Measurements from ENCODE around the gene LAMA4. TPM values are rescaled to one million over a fixed set of nuclear protein-coding genes. Genes with fewer than 3 reads are reported as not detected.

The LAMA4 gene, protein sequence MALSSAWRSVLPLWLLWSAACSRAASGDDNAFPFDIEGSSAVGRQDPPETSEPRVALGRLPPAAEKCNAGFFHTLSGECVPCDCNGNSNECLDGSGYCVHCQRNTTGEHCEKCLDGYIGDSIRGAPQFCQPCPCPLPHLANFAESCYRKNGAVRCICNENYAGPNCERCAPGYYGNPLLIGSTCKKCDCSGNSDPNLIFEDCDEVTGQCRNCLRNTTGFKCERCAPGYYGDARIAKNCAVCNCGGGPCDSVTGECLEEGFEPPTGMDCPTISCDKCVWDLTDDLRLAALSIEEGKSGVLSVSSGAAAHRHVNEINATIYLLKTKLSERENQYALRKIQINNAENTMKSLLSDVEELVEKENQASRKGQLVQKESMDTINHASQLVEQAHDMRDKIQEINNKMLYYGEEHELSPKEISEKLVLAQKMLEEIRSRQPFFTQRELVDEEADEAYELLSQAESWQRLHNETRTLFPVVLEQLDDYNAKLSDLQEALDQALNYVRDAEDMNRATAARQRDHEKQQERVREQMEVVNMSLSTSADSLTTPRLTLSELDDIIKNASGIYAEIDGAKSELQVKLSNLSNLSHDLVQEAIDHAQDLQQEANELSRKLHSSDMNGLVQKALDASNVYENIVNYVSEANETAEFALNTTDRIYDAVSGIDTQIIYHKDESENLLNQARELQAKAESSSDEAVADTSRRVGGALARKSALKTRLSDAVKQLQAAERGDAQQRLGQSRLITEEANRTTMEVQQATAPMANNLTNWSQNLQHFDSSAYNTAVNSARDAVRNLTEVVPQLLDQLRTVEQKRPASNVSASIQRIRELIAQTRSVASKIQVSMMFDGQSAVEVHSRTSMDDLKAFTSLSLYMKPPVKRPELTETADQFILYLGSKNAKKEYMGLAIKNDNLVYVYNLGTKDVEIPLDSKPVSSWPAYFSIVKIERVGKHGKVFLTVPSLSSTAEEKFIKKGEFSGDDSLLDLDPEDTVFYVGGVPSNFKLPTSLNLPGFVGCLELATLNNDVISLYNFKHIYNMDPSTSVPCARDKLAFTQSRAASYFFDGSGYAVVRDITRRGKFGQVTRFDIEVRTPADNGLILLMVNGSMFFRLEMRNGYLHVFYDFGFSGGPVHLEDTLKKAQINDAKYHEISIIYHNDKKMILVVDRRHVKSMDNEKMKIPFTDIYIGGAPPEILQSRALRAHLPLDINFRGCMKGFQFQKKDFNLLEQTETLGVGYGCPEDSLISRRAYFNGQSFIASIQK (N-terminal part only)
- 0.37 and 0.38 TPM in 2 replicates for polyA plus RNA-seq (2013)

DNA sequence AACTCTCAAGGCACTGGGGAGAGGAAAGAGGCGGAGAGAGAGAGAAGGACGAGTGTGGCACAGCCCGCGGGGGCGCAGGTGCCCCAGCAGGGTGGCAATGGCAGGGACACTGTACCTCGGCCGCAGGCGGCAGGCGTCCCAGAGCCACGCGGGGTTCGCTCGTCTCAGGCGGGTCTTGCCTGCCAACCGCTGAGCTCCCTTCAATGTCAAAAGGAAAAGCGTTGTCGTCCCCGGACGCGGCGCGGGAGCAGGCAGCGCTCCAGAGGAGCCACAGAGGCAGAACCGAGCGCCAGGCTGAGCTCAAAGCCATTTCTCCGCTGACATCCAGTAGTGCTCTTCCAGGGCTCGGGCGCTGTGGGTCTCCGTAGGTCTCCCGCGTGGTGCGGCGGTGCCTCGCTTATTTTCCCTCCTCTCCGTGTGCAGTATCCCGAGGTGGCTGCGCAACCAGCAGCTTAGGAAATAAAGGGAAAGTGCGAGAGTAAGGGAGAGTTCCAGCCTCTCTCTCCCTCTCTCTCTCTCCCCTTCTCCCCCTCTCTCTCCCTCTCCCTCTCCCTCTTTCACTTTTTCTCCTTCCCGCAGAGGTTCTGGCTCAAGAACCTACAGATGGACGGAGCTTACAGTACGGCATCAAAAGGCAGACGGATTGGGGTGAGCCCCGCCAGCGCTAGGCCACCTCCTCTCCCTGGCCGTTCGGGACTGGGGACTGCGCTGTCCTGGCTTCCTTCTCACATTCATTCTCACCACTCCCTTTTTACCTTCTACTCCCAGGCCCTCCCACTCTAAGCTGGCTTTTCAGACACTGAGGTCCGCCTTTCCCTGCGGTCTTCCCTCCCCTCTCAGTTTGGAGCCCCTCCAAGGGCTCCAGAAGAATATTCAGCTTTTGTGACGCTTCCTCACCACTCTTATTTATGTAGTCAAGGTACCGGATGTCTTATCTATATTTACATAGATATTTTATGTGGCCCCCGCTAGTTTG, at the start of gene LAMA4:
LAMA4 (minus strand) TSS at position 727 of the 976 bp plus-strand sequence; CDS start at position 310, 417 bp downstream.
- Histone ChIP-seq H3K4me2 (ENCODE audit: low read length) (peak within 1 kb of the TSS; percentile 88), H3K79me1 (ENCODE audit: low read length) (no peaks in the 10 kb centered on the region), H4K8ac (ENCODE audit: low read depth, low read length) (no peak within 1 kb of the TSS), H3K4me1 (ENCODE audit: control insufficient read depth in 1 of 2, insufficient read depth in 2 of 2, low read length in 2 of 2) (peaks cover 3 to 14% of the 10 kb centered on the region in 2 experiments), H3K79me2 (ENCODE audit: control insufficient read depth, insufficient read depth, low read length, poor library complexity) (no peaks in the 10 kb centered on the region), H3K36me3 (ENCODE audit: control insufficient read depth in 1 of 2, insufficient read depth in 2 of 2, low read length in 2 of 2) (no peaks in the 10 kb centered on the region), H2BK120ac (ENCODE audit: insufficient read depth, low read length, poor library complexity) (no peak within 1 kb of the TSS), H3K9me3 (ENCODE audit: insufficient read depth, low read depth, low read length) (no peaks in the 10 kb centered on the region), H2BK12ac (ENCODE audit: low read length) (no peak within 1 kb of the TSS), H4K91ac (ENCODE audit: low read depth, low read length) (no peak within 1 kb of the TSS), H3K9ac (ENCODE audit: low read length) (no peak within 1 kb of the TSS), H3K27me3 (ENCODE audit: insufficient read depth, low read length) (peaks cover 12% of the 10 kb centered on the region), H3K4ac (ENCODE audit: low read depth, low read length) (no peak within 1 kb of the TSS), H3K27ac (ENCODE audit: low read depth, low read length) (no peak within 1 kb of the TSS), H2BK5ac (ENCODE audit: low read depth, low read length, poor library complexity) (no peak within 1 kb of the TSS), H3K23ac (ENCODE audit: low read length) (no peak within 1 kb of the TSS), H3K18ac (ENCODE audit: low read length) (no peak within 1 kb of the TSS), H2AK5ac (ENCODE audit: low read length) (no peak within 1 kb of the TSS), H3K4me3 (ENCODE audit: low read depth, low read length) (peak within 1 kb of the TSS; percentile 42), H4K12ac (ENCODE audit: low read depth, low read length) (no peak within 1 kb of the TSS), H2AFZ (ENCODE audit: insufficient read depth, low read length, poor library complexity) (peak within 1 kb of the TSS; percentile 27), H3K14ac (ENCODE audit: low read length) (no peak within 1 kb of the TSS)
- WGBS (ENCODE audit: extremely low coverage, insufficient coverage, insufficient read length) = no CpG with 5 or more reads among the region's 52 CpGs
- peak in 1 of 2 donors; percentile 54 for DNase-seq

DNA sequence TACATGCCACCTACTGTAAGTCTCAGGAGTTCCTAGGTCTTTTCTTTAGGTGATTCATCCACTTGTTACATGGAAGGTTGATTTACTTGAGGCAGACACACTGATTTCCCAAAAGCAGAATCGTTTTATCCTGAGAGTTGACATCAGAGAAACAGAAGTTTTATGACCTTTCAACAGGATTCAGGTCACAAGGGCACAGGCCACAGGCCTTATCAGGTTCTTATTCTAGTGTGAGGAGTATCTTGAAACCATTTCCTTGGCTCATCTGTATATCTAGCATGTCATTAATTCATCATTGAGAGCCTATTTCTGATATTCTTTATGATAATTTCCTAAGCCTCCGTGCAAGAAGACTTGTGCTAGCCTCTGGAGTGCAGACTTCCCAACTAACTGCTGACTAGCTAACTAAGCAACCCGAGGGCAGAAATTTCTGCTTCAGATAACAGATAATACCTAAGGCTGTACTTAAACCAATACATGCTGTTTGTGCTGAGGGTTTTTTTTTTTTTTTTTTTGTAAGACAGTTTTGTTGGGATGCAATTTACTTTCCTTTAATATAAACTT, 47.9 kb upstream of the LAMA4 start:
- H3K27me3 ChIP-seq (ENCODE audit: insufficient read depth, low read length) = no peaks in the 10 kb centered on the region
- no peak overlapping the region for H3K27ac ChIP-seq (ENCODE audit: low read depth, low read length)
- H2AFZ ChIP-seq (ENCODE audit: insufficient read depth, low read length, poor library complexity) = no peak overlapping the region
- peaks cover 0 to 6% of the 10 kb centered on the region in 2 experiments for H3K4me1 ChIP-seq (ENCODE audit: control insufficient read depth in 1 of 2, insufficient read depth in 2 of 2, low read length in 2 of 2)
- H4K8ac ChIP-seq (ENCODE audit: low read depth, low read length) = no peak overlapping the region
- no peaks in the 10 kb centered on the region for H3K79me2 ChIP-seq (ENCODE audit: control insufficient read depth, insufficient read depth, low read length, poor library complexity)
- no peak overlapping the region for H3K4ac ChIP-seq (ENCODE audit: low read depth, low read length)
- WGBS (ENCODE audit: extremely low coverage, insufficient coverage, insufficient read length) = no CpG with 5 or more reads among the region's 3 CpGs
- H3K36me3 ChIP-seq (ENCODE audit: control insufficient read depth in 1 of 2, insufficient read depth in 2 of 2, low read length in 2 of 2) = no peaks in the 10 kb centered on the region
- H2AK5ac ChIP-seq (ENCODE audit: low read length) = no peak overlapping the region
- H3K79me1 ChIP-seq (ENCODE audit: low read length) = no peaks in the 10 kb centered on the region
- H4K91ac ChIP-seq (ENCODE audit: low read depth, low read length) = no peak overlapping the region
- peak; percentile 33 to 79 for DNase-seq
- H3K9me3 ChIP-seq (ENCODE audit: insufficient read depth, low read depth, low read length) = no peaks in the 10 kb centered on the region
- H2BK120ac ChIP-seq (ENCODE audit: insufficient read depth, low read length, poor library complexity) = no peak overlapping the region
- H4K12ac ChIP-seq (ENCODE audit: low read depth, low read length) = no peak overlapping the region
- H3K18ac ChIP-seq (ENCODE audit: low read length) = no peak overlapping the region
- H3K4me3 ChIP-seq (ENCODE audit: low read depth, low read length) = no peak overlapping the region
- H2BK12ac ChIP-seq (ENCODE audit: low read length) = no peak overlapping the region
- H3K9ac ChIP-seq (ENCODE audit: low read length) = no peak overlapping the region
- no peak overlapping the region for H3K4me2 ChIP-seq (ENCODE audit: low read length)
- no peak overlapping the region for H3K23ac ChIP-seq (ENCODE audit: low read length)
- no peak overlapping the region for H2BK5ac ChIP-seq (ENCODE audit: low read depth, low read length, poor library complexity)
- H3K14ac ChIP-seq (ENCODE audit: low read length) = no peak overlapping the region

DNA sequence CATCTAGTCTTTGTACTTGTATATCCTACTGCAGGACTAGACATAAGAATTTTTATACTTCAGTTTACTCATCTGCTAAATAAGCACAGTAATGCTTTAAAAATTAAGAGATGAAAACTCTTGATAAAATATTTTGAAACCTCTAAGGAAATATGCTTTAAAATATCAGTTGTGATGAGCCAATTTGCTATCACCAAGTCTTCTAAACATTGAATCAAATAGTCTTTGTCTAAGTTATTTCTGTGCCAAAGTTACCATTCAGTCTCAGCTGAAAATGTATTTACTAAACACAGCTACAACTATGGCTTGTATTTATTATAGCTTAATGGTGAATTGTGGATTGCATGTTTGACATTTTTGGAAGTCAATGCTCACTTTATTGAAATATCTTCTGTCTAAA, 46.5 kb upstream of the LAMA4 start:
- H3K27ac ChIP-seq (ENCODE audit: low read depth, low read length) = no peak overlapping the region
- H2AFZ ChIP-seq (ENCODE audit: insufficient read depth, low read length, poor library complexity) = no peak overlapping the region
- peaks cover 0 to 6% of the 10 kb centered on the region in 2 experiments for H3K4me1 ChIP-seq (ENCODE audit: control insufficient read depth in 1 of 2, insufficient read depth in 2 of 2, low read length in 2 of 2)
- H3K9ac ChIP-seq (ENCODE audit: low read length) = no peak overlapping the region
- no peak overlapping the region for H3K18ac ChIP-seq (ENCODE audit: low read length)
- no peak overlapping the region for H3K4me3 ChIP-seq (ENCODE audit: low read depth, low read length)
- H3K79me1 ChIP-seq (ENCODE audit: low read length) = no peaks in the 10 kb centered on the region
- H3K79me2 ChIP-seq (ENCODE audit: control insufficient read depth, insufficient read depth, low read length, poor library complexity) = no peaks in the 10 kb centered on the region
- no peak overlapping the region for H2AK5ac ChIP-seq (ENCODE audit: low read length)
- peak in 1 of 2 donors; percentile 80 for DNase-seq
- no peak overlapping the region for H2BK120ac ChIP-seq (ENCODE audit: insufficient read depth, low read length, poor library complexity)
- H3K4me2 ChIP-seq (ENCODE audit: low read length) = no peak overlapping the region
- no peaks in the 10 kb centered on the region for H3K27me3 ChIP-seq (ENCODE audit: insufficient read depth, low read length)
- no peak overlapping the region for H2BK12ac ChIP-seq (ENCODE audit: low read length)
- no peak overlapping the region for H4K12ac ChIP-seq (ENCODE audit: low read depth, low read length)
- no peak overlapping the region for H2BK5ac ChIP-seq (ENCODE audit: low read depth, low read length, poor library complexity)
- no peaks in the 10 kb centered on the region for H3K36me3 ChIP-seq (ENCODE audit: control insufficient read depth in 1 of 2, insufficient read depth in 2 of 2, low read length in 2 of 2)
- H4K8ac ChIP-seq (ENCODE audit: low read depth, low read length) = no peak overlapping the region
- H3K23ac ChIP-seq (ENCODE audit: low read length) = no peak overlapping the region
- H3K4ac ChIP-seq (ENCODE audit: low read depth, low read length) = no peak overlapping the region
- no peaks in the 10 kb centered on the region for H3K9me3 ChIP-seq (ENCODE audit: insufficient read depth, low read depth, low read length)
- no peak overlapping the region for H4K91ac ChIP-seq (ENCODE audit: low read depth, low read length)
- H3K14ac ChIP-seq (ENCODE audit: low read length) = no peak overlapping the region
